PFSK-1 (cell line): ENCODE measurements around the gene GLDN.

Experiments used
- POLR2AphosphoS5 ChIP-seq: IDR thresholded peaks from 2 replicates; pipeline ENCODE4 v1.6.1; 2012; ENCODE audit warnings: low read depth, mild to moderate bottlenecking, control low read depth, low read length, moderate library complexity
- SIN3A ChIP-seq: IDR thresholded peaks from 2 replicates; pipeline ENCODE4 v1.6.1; 2012; ENCODE audit warnings: mild to moderate bottlenecking, low read length, moderate library complexity, borderline replicate concordance; ENCODE audit not compliant: insufficient read depth
- TF ChIP-seq, protein P1 (sequence below), 2 experiments: IDR thresholded peaks; 2 replicates each; pipeline versions ENCODE4 v1.6.1 to v1.8.0; 2011 to 2012; ENCODE audit warnings: low read depth in 2 of 2, low read length in 2 of 2, control low read depth in 1 of 2, inconsistent platforms in 1 of 2, mild to moderate bottlenecking in 1 of 2, moderate library complexity in 1 of 2; ENCODE audit not compliant: insufficient read depth in 1 of 2

DNA sequence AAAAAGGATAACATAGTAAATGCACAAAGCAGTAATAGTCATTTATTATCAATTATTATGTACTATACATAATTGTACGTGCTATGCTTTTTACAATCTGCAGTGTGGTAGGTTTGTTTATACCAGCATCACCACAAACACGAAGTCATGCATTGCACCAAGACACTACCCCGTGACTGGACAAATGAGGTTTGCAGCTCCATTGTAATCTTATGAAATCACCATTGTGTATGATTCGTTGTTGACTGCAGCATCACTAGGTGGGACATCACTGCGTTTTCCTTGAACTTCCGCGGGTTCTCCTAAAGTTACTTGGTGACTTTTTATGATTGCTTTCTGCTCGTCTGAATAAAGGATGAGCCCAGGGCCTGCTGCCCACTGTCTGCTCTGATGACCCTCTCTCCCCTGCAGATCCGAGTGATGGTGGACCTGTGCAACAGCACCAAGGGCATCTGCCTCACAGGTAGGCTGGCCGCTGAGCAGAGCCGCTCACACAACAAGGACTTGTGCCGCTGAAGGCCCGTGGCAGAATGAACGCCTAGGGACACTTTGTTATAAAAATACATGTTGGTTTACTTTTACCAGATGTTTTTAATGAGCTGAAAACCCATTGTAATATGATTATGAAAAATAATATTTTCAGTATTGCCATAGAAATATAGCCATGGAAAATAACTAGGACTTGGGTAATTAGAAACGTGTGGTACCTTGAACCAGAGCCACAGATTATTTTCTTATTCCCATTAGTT, 35.8 kb downstream of the GLDN start:
- TF ChIP-seq, protein P1, sequence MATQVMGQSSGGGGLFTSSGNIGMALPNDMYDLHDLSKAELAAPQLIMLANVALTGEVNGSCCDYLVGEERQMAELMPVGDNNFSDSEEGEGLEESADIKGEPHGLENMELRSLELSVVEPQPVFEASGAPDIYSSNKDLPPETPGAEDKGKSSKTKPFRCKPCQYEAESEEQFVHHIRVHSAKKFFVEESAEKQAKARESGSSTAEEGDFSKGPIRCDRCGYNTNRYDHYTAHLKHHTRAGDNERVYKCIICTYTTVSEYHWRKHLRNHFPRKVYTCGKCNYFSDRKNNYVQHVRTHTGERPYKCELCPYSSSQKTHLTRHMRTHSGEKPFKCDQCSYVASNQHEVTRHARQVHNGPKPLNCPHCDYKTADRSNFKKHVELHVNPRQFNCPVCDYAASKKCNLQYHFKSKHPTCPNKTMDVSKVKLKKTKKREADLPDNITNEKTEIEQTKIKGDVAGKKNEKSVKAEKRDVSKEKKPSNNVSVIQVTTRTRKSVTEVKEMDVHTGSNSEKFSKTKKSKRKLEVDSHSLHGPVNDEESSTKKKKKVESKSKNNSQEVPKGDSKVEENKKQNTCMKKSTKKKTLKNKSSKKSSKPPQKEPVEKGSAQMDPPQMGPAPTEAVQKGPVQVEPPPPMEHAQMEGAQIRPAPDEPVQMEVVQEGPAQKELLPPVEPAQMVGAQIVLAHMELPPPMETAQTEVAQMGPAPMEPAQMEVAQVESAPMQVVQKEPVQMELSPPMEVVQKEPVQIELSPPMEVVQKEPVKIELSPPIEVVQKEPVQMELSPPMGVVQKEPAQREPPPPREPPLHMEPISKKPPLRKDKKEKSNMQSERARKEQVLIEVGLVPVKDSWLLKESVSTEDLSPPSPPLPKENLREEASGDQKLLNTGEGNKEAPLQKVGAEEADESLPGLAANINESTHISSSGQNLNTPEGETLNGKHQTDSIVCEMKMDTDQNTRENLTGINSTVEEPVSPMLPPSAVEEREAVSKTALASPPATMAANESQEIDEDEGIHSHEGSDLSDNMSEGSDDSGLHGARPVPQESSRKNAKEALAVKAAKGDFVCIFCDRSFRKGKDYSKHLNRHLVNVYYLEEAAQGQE (IDR thresholded peaks at IDR 0.05; ENCODE audit: insufficient read depth in 1 of 2, low read depth in 2 of 2, low read length in 2 of 2), result no peak
- TF ChIP-seq SIN3A (no peak), POLR2AphosphoS5 (no peak)
